ENCODE measurements around the gene COL24A1. TPM values are rescaled to one million over a fixed set of nuclear protein-coding genes. Genes with fewer than 3 reads are reported as not detected.
"Not testable (repeated sequence)": the region's sequence is repeated elsewhere in the genome, so short reads cannot be mapped to it uniquely, and the experiment has no call there.

COL24A1 gene
- total RNA-seq, 1 experiment from 2014 or later: 0.35 TPM

- H4K8ac ChIP-seq (replicated peaks; ENCODE audit: insufficient read length, low read depth, low read length): no peak overlapping the region
- H3K4me2 ChIP-seq (ENCODE audit: insufficient read depth, insufficient read length, low read length): no peak overlapping the region
- H3K23me2 ChIP-seq (ENCODE audit: insufficient read length, low read depth, low read length, poor library complexity, severe bottlenecking): no peaks in the 10 kb centered on the region
- H4K91ac ChIP-seq (ENCODE audit: insufficient read length, low read depth, low read length): no peak overlapping the region
- H3K56ac ChIP-seq (ENCODE audit: insufficient read length, low read depth, low read length): no peak overlapping the region
- DNase-seq: no peak
- H4K5ac ChIP-seq (ENCODE audit: insufficient read length, low read depth, low read length): no peak overlapping the region
- no peak overlapping the region for H2AFZ ChIP-seq (ENCODE audit: low read length)
- H3T11ph ChIP-seq (ENCODE audit: low read length): no peak overlapping the region
- H3K4me1 ChIP-seq (ENCODE audit: insufficient read depth, low read length): no peaks in the 10 kb centered on the region
- no peak overlapping the region for H2BK15ac ChIP-seq (ENCODE audit: low read depth, low read length)
- H2BK20ac ChIP-seq (ENCODE audit: low read depth, low read length, poor library complexity, severe bottlenecking): no peak overlapping the region
- H3K79me1 ChIP-seq (ENCODE audit: insufficient read depth, low read depth, low read length, poor library complexity, severe bottlenecking): no peaks in the 10 kb centered on the region
- H3K14ac ChIP-seq (ENCODE audit: insufficient read depth, low read length): no peak overlapping the region
- H2BK12ac ChIP-seq (ENCODE audit: insufficient read length, low read depth, low read length): no peak overlapping the region
- Mint-ChIP-seq H3K9me3 (peaks cover 21 to 37% of the 10 kb centered on the region in 2 experiments), H3K36me3 (ENCODE audit: insufficient read depth in 1 of 3, low read depth in 3 of 3) (peaks cover 10 to 14% (median 13%) of the 10 kb centered on the region in 3 experiments), H3K4me1 (no peaks in the 10 kb centered on the region), H3K27me3 (ENCODE audit: low read depth) (no peaks in the 10 kb centered on the region), H3K4me3 (no peak overlapping the region), H3K27ac (no peak overlapping the region)
- no peak overlapping the region for H3K4ac ChIP-seq (ENCODE audit: low read depth, low read length)
- H2AK5ac ChIP-seq (ENCODE audit: insufficient read length, low read length): no peak overlapping the region
- no peak overlapping the region for H2BK5ac ChIP-seq (ENCODE audit: insufficient read length, low read length)
- no peak overlapping the region for H2BK120ac ChIP-seq (ENCODE audit: low read depth, low read length, poor library complexity, severe bottlenecking)
- WGBS (ENCODE audit: extremely low coverage, insufficient read length, low lambda C conversion rate): no CpG with 5 or more reads among the region's 7 CpGs
- H3K18ac ChIP-seq (ENCODE audit: insufficient read length, low read depth, low read length): no peak overlapping the region
- H3K79me2 ChIP-seq (ENCODE audit: insufficient read depth, low read length): no peaks in the 10 kb centered on the region
- no peaks in the 10 kb centered on the region for H3K27me3 ChIP-seq (ENCODE audit: insufficient read depth, low read length)
- no peak for TF ChIP-seq CTCF (conservative IDR thresholded peaks at IDR 0.05)
- no peak overlapping the region for H3K27ac ChIP-seq (ENCODE audit: insufficient read length, low read depth, low read length)
- H3K23ac ChIP-seq (ENCODE audit: insufficient read length, low read depth, low read length): no peak overlapping the region
- no peaks in the 10 kb centered on the region for H3K9me3 ChIP-seq (ENCODE audit: control insufficient read depth, low read depth, low read length)
- no peaks in the 10 kb centered on the region for H4K20me1 ChIP-seq (ENCODE audit: control insufficient read depth, insufficient read depth, insufficient read length)
- no peak overlapping the region for H3K9ac ChIP-seq (ENCODE audit: extremely low read depth, insufficient read length, low read length)
These were observed 437.8 kb downstream of the COL24A1 start for GRCh38 chr1:85718678-85719340.

- H3K27ac ChIP-seq (ENCODE audit: insufficient read length, low read depth, low read length); H3K4me1 ChIP-seq (ENCODE audit: insufficient read depth, low read length); H4K91ac ChIP-seq (ENCODE audit: insufficient read length, low read depth, low read length); H3K9ac ChIP-seq (ENCODE audit: extremely low read depth, insufficient read length, low read length); DNase-seq; H3K79me2 ChIP-seq (ENCODE audit: insufficient read depth, low read length); H3K27me3 Mint-ChIP-seq (ENCODE audit: low read depth); H4K20me1 ChIP-seq (ENCODE audit: control insufficient read depth, insufficient read depth, insufficient read length); H4K5ac ChIP-seq (ENCODE audit: insufficient read length, low read depth, low read length); H2BK5ac ChIP-seq (ENCODE audit: insufficient read length, low read length); H4K8ac ChIP-seq (replicated peaks; ENCODE audit: insufficient read length, low read depth, low read length); H3K79me1 ChIP-seq (ENCODE audit: insufficient read depth, low read depth, low read length, poor library complexity, severe bottlenecking); H2AK5ac ChIP-seq (ENCODE audit: insufficient read length, low read length); H3K4me2 ChIP-seq (ENCODE audit: insufficient read depth, insufficient read length, low read length); H3K27ac Mint-ChIP-seq; H3T11ph ChIP-seq (ENCODE audit: low read length); H3K14ac ChIP-seq (ENCODE audit: insufficient read depth, low read length); H2AFZ ChIP-seq (ENCODE audit: low read length); H2BK120ac ChIP-seq (ENCODE audit: low read depth, low read length, poor library complexity, severe bottlenecking); H2BK15ac ChIP-seq (ENCODE audit: low read depth, low read length); H3K56ac ChIP-seq (ENCODE audit: insufficient read length, low read depth, low read length); H2BK20ac ChIP-seq (ENCODE audit: low read depth, low read length, poor library complexity, severe bottlenecking); H3K4ac ChIP-seq (ENCODE audit: low read depth, low read length); H2BK12ac ChIP-seq (ENCODE audit: insufficient read length, low read depth, low read length); H3K23me2 ChIP-seq (ENCODE audit: insufficient read length, low read depth, low read length, poor library complexity, severe bottlenecking); H3K4me1 Mint-ChIP-seq; H3K36me3 Mint-ChIP-seq (ENCODE audit: insufficient read depth in 1 of 3, low read depth in 3 of 3); H3K27me3 ChIP-seq (ENCODE audit: insufficient read depth, low read length); H3K4me3 Mint-ChIP-seq; H3K9me3 ChIP-seq (ENCODE audit: control insufficient read depth, low read depth, low read length); H3K18ac ChIP-seq (ENCODE audit: insufficient read length, low read depth, low read length); H3K23ac ChIP-seq (ENCODE audit: insufficient read length, low read depth, low read length): not testable (repeated sequence)
- no CpG with 5 or more reads among the region's 14 CpGs for WGBS (ENCODE audit: extremely low coverage, insufficient read length, low lambda C conversion rate)
- H3K9me3 Mint-ChIP-seq: peaks cover 9 to 16% of the 10 kb centered on the region in 2 experiments
These were observed 442.0 kb downstream of the COL24A1 start for GRCh38 chr1:85714418-85715114.
